HG02571 (cell line): ENCODE measurements around the gene DGKH.
"Not testable (repeated sequence)": the region's sequence is repeated elsewhere in the genome, so short reads cannot be mapped to it uniquely, and the experiment has no call there.

Experiments
- ATAC-seq: cut with Tn5 transposase; IDR thresholded peaks from one replicate; pipeline ENCODE4 v1.9.1; 2021; ENCODE audit warnings: mild to moderate bottlenecking, moderate library complexity; ENCODE audit not compliant: unreplicated experiment

Gene DGKH

DNA sequence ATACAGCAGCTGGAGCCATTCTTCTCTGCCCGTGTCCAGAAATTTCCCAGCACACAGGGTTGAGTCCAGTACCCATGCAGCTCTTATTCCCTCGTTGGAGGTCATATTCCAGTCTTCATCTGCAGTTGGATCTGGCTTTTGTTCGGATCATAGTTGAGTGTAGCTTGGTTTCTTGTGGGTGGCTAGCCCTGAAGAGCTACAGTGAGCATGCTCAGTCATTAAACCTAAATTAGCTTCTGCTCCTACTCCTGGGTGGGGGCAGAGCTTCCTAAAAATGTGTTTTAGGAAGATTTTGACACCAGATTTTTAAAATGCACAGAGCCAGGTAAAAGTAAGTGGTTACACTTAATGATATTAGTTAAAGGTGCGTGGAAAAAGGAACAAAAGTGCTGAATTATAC, 64.4 kb downstream of the DGKH start:
- no peak for ATAC-seq

- no peak for ATAC-seq
These were observed 65.0 kb downstream of the DGKH start for GRCh38 chr13:42113478-42113877.

DNA sequence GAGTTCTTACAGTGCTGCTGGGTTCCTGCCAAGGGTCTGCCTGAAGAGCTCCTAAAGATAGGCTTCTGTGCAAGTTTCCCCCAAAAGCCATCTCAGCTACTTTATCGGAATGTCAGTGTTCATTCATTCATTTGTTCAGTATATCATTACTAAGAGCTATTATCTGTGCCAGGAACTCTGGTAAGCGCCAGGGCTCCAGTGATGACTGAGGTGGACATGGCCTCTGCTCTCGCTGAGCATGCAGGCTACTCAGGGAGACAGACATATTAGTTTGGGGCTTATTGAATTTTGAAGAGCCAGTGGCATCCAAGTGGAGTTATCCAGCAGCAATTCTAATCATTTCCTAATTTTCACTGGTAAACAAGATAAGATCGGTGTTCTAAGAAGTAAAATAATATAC, 65.8 kb downstream of the DGKH start:
- ATAC-seq: no peak

DNA sequence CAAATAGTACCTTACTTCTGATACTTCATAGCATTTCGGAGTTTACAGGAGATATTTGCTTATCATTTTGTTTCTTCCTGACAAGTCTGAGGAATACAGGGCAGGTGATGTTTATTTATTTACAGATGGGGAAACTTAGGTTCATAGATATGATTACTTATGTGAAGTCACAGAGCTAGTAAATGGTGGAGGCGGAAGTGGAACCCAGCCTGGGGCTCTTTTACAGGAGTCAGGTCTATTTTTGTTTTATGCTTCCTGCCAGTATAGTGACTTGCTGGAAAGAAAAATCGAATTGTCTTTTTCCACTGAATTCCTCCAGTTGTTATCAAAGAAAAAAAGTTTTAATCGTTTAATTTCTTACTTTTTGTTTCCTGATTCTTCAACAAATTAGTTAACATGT, 66.5 kb downstream of the DGKH start:
- ATAC-seq: no peak

GRCh38 chr13:42116225-42116624, 67.8 kb downstream of the DGKH start:
- no peak for ATAC-seq

DNA sequence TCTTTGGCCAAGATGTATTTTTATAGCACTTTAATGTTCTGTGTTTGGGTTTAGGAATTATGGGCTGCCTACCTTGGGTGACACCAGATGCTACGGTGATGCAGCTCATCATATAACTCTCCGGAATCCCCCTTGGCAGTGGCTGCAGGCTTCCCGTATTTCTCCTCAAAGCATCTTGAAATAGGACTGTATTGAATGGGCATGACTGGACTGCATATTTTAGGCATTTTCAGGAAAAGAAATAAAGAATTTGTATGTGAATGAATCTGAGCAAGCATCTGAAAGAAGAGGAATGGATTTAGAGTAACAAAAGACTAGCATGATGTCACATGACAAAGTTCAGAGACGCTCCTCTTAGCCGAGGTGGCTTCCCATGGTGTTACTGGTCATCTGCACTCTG, 70.6 kb downstream of the DGKH start:
- no peak for ATAC-seq

GRCh38 chr13:42119875-42120274, 71.4 kb downstream of the DGKH start:
- no peak for ATAC-seq

DNA sequence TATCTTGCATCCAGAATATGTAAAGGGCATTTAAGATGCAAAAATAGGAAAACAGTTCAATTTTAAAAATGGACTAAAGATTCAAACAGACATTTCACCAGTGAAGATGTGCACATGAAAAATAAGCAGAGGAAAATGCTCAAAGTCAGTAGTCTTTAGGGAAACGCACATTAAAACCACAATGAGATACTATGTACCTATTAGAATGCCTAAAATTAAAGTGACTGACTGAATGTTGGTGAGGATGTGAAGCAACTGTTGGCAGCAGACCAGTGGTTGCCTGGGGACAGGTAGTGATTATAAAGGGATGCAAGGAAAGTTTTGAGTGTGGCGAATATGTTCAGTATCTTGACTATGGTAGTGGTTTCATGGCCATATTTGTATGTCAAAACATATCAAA, 75.2 kb downstream of the DGKH start:
- no peak for ATAC-seq

GRCh38 chr13:42125046-42125445, 76.6 kb downstream of the DGKH start:
- ATAC-seq: no peak

- ATAC-seq: no peak
These were observed 78.6 kb downstream of the DGKH start for GRCh38 chr13:42127047-42127446.

GRCh38 chr13:42129033-42129432, 80.6 kb downstream of the DGKH start:
- no peak for ATAC-seq

GRCh38 chr13:42136518-42136917, 88.1 kb downstream of the DGKH start:
- ATAC-seq: no peak

DNA sequence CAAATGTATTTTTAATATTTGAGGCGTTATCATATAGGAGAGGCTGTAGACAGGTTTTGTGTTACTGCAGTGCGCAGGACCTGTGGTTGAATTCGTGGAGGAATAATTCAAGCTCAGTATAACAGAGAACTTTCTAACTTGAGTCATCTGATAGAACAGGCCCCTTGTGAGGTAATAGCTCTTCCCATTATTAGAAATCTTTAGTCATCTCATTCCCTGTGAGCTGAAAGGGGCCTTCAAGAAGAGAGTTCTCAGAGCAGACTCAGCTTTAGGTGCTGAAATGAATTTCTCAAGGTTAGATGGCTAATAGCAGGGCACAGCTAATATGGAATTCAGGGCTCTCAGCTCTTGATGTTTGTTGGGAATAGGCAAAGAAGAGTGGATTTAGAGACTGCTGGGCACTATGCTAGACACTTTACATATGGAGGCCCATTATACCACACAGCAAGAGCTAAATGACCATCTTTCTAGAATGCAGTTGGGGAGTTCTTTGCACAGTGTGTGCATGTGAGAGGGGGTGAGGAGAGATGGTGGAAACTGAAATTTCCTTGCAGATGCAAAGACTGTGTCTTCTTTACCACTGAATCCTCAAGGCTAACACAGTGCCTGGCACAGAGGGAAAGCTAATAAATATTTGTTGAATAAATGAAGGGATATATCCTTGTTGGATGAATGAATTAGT, 89.5 kb downstream of the DGKH start:
- ATAC-seq: no peak

GRCh38 chr13:42140494-42140893, 92.0 kb downstream of the DGKH start:
- no peak for ATAC-seq

DNA sequence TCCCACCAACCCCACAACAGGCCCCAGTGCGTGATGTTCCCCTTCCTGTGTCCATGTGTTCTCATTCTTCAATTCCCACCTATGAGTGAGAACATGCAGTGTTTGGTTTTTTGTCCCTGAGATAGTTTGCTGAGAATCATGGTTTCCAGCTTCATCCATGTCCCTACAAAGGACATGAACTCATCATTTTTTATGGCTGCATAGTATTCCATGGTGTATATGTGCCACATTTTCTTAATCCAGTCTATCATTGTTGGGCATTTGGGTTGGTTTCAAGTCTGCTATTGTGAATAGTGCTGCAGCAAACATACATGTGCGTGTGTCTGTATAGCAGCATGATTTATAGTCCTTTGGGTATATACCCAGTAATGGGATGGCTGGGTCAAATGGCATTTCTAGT, 92.6 kb downstream of the DGKH start:
- not testable (repeated sequence) for ATAC-seq

DNA sequence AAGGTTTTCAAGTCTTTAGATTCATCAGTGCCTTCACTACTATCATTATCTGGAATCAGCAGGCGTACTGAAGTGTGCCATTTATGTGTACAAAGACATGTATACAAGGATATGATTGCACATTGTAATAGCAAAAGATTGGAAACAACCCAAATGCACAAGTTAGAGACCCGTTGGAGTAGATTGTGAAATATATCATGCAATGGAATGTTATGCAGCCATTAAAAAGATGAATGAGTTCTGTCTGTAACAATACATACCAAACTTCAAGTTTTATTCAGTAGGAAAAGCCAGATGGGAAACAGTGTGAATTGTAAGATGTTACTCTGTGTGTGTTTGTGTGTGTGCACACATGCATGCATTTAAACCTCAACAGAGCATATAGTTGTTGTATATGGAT, 97.9 kb downstream of the DGKH start:
- ATAC-seq: no peak

- ATAC-seq: no peak
These were observed 100.1 kb downstream of the DGKH start for GRCh38 chr13:42148538-42148937.

- ATAC-seq: no peak
These were observed 100.7 kb downstream of the DGKH start for GRCh38 chr13:42149136-42149535.

DNA sequence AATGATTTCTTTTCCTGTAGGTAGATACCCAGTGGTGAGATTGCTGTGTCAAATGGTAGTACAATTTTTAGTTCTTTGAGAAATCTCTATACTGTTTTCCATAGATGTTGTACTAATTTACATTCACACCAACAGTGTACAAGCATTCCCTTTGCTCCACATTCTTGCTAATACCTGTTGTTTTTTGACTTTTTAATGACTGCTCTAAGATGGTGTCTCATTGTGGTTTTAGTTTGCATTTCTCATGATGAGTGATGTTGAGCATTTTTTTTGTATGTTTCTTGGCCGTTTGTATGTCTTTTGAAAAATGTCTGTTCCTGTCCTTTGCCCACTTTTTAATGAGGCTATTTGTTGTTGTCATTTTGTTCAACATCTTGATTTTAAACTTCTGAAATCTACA, 103.3 kb downstream of the DGKH start:
- ATAC-seq: no peak

DNA sequence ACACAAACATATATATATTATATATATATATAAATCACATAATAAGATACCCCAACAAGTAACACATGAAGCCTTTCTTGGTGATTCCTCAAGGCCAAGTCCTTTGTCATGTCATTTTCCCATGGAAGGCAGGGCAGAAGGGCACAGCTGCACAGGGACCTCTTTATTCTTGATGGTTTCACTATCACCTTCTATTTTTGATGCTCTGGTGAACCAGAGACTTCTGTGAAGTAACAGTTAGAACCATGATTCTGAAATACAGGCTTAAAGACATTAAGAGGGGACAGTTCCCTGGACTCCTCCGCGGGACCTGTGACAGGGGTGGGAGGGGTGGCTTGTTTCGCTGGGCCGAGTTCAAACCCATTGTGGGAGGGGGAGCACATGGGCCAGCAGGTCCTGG, 104.0 kb downstream of the DGKH start:
- ATAC-seq: no peak

- ATAC-seq: no peak
These were observed 105.0 kb downstream of the DGKH start for GRCh38 chr13:42153199-42154113.

GRCh38 chr13:42155251-42155650, 106.8 kb downstream of the DGKH start:
- no peak for ATAC-seq
